HUDEP-2 (cell line): ENCODE data around the gene ITM2B.
"Not testable (repeated sequence)": the region's sequence is repeated elsewhere in the genome, so short reads cannot be mapped to it uniquely, and the experiment has no call there.

ENCODE experiments used
- DNase-seq, 76 experiments: peaks; one replicate each; lab custom pipeline; 2025; ENCODE audit not compliant: unreplicated experiment in 76 of 76; lab: John Stamatoyannopoulos, UW

The ITM2B gene

GRCh38 chr13:48222358-48223301 is 10.4 kb upstream of the ITM2B start:
- DNase-seq: no peak

GRCh38 chr13:48224701-48225100 is 8.3 kb upstream of the ITM2B start:
- no peak for DNase-seq

GRCh38 chr13:48230541-48230940 is 2.5 kb upstream of the ITM2B start:
- DNase-seq: no peak

- no peak for DNase-seq
Measured at GRCh38 chr13:48231080-48231479, 1.9 kb upstream of the ITM2B start.

GRCh38 chr13:48231933-48232332 is 1.1 kb upstream of the ITM2B start:
- no peak for DNase-seq

GRCh38 chr13:48232420-48233045 is 473 bp upstream of the ITM2B start:
- DNase-seq: peak in 6 of 76 experiments; percentile 14 to 65 (median 37)

GRCh38 chr13:48233889-48234488 is 983 bp downstream of the ITM2B start:
- DNase-seq: peak in 10 of 76 experiments; percentile 1 to 59 (median 32)

- no peak for DNase-seq
Measured at GRCh38 chr13:48234566-48235340, 1.7 kb downstream of the ITM2B start.

GRCh38 chr13:48235341-48236135 is 2.5 kb downstream of the ITM2B start:
- DNase-seq: peak in 14 of 76 experiments; percentile 0 to 17 (median 4)

GRCh38 chr13:48236528-48237353 is 3.7 kb downstream of the ITM2B start:
- no peak for DNase-seq

- DNase-seq: not testable (repeated sequence)
Measured at GRCh38 chr13:48239369-48239768, 6.4 kb downstream of the ITM2B start.

GRCh38 chr13:48241651-48242050 is 8.6 kb downstream of the ITM2B start:
- DNase-seq: no peak

GRCh38 chr13:48242677-48243076 is 9.7 kb downstream of the ITM2B start:
- no peak for DNase-seq

GRCh38 chr13:48244159-48244558 is 11.2 kb downstream of the ITM2B start:
- no peak for DNase-seq

- DNase-seq: no peak
Measured at GRCh38 chr13:48246102-48246501, 13.1 kb downstream of the ITM2B start.

- no peak for DNase-seq
Measured at GRCh38 chr13:48249018-48249417, 16.0 kb downstream of the ITM2B start.

GRCh38 chr13:48251611-48252081 is 18.6 kb downstream of the ITM2B start:
- DNase-seq: no peak

GRCh38 chr13:48252176-48252575 is 19.2 kb downstream of the ITM2B start:
- DNase-seq: no peak

GRCh38 chr13:48253849-48254248 is 20.8 kb downstream of the ITM2B start:
- DNase-seq: no peak
